ENCODE data around the gene SDHD. TPM values are rescaled to one million over a fixed set of nuclear protein-coding genes. Genes with fewer than 3 reads are reported as not detected.
A peak's percentile ranks its signal among the peaks of the same experiment; 100 is the strongest.

Gene SDHD
- total and polyA plus RNA-seq, 9 of the 15 experiments (the other 6 are each of a cell fraction or from before 2014, with no cell fraction given) = 150 to 1,225 (median 215) TPM

DNA sequence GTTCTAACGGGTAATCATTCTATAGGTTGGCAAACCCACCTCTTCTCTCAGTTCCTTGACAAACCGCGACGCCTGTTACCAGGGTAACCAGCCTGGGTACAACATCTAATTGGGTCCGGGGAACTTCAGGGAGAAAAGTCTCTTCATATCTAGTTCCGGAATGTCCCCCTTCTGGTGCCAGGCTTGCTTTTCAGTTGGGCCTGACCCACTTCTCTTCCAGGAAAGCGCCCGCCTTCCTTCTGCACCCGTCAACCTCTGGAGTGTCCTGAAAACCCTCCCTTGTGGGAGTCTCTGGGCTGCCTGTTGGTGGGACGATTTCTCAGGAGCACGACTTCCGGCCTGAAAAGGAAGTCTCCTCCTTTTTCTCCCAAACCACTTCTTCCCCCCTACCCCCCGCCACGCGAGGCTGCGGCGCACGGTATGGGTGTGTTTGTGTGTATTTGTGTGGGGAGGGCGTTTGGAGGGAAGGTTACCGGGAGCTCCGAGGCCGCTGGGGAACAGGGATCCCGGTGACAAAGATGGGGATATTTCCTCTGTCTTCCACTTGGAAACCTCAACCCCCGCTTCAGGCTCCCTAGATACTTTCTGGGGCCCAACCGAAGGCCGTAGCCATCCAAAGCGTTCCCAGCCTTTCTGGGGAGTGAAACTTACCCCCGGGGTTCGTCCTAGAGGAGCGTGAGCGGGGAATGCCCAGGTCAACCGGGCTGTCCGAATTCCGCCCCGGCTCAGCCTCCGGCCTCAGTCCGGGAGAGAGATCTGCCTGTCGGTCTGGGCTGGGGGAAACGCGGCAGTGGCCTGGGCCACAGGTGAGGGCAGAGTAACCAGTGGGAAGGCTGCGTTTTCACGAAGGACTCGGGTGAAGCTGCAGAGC, 12.5 kb upstream of the SDHD start, which contains the start of the genes NKAPD1 and PIH1D2 (continued):
- peak; percentile 49 for TF ChIP-seq NEUROD1 (IDR thresholded peaks at IDR 0.05; ENCODE audit: borderline replicate concordance, low read depth, low read length, partially characterized antibody)
- no peak for TF ChIP-seq ZNF282 (CRISPR knock-in tag; IDR thresholded peaks at IDR 0.05)
- no peak for TF ChIP-seq CBX5 (IDR thresholded peaks at IDR 0.05; ENCODE audit: borderline replicate concordance, low read depth)
- peak; percentile 65 for TF ChIP-seq SOX6 (IDR thresholded peaks at IDR 0.05)
- TF ChIP-seq, protein P1, sequence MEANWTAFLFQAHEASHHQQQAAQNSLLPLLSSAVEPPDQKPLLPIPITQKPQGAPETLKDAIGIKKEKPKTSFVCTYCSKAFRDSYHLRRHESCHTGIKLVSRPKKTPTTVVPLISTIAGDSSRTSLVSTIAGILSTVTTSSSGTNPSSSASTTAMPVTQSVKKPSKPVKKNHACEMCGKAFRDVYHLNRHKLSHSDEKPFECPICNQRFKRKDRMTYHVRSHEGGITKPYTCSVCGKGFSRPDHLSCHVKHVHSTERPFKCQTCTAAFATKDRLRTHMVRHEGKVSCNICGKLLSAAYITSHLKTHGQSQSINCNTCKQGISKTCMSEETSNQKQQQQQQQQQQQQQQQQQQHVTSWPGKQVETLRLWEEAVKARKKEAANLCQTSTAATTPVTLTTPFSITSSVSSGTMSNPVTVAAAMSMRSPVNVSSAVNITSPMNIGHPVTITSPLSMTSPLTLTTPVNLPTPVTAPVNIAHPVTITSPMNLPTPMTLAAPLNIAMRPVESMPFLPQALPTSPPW (CRISPR knock-in tag; IDR thresholded peaks at IDR 0.05) = peak; percentile 90
- TF ChIP-seq CBX2 (IDR thresholded peaks at IDR 0.05; ENCODE audit: insufficient read depth, low read length, poor library complexity, severe bottlenecking) = no peak
- TF ChIP-seq, protein P2, sequence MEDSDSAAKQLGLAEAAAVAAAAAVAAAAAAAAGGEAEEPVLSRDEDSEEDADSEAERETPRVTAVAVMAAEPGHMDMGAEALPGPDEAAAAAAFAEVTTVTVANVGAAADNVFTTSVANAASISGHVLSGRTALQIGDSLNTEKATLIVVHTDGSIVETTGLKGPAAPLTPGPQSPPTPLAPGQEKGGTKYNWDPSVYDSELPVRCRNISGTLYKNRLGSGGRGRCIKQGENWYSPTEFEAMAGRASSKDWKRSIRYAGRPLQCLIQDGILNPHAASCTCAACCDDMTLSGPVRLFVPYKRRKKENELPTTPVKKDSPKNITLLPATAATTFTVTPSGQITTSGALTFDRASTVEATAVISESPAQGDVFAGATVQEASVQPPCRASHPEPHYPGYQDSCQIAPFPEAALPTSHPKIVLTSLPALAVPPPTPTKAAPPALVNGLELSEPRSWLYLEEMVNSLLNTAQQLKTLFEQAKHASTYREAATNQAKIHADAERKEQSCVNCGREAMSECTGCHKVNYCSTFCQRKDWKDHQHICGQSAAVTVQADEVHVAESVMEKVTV (CRISPR knock-in tag; IDR thresholded peaks at IDR 0.05) = no peak
- 0 out of 2 replicates have a peak, but pooled peaks have one; percentile 15 for TF ChIP-seq PYGO2 (tag; IDR thresholded peaks at IDR 0.05)
- TF ChIP-seq MTA1 (IDR thresholded peaks at IDR 0.05; ENCODE audit: borderline replicate concordance) = peak; percentile 66; the same call in 1 of the 2 replicates
- no peak for TF ChIP-seq POLR2H (tag; IDR thresholded peaks at IDR 0.05; ENCODE audit: low read depth)
- TF ChIP-seq, protein P3, sequence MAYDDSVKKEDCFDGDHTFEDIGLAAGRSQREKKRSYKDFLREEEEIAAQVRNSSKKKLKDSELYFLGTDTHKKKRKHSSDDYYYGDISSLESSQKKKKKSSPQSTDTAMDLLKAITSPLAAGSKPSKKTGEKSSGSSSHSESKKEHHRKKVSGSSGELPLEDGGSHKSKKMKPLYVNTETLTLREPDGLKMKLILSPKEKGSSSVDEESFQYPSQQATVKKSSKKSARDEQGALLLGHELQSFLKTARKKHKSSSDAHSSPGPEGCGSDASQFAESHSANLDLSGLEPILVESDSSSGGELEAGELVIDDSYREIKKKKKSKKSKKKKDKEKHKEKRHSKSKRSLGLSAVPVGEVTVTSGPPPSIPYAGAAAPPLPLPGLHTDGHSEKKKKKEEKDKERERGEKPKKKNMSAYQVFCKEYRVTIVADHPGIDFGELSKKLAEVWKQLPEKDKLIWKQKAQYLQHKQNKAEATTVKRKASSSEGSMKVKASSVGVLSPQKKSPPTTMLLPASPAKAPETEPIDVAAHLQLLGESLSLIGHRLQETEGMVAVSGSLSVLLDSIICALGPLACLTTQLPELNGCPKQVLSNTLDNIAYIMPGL (CRISPR knock-in tag; IDR thresholded peaks at IDR 0.05) = no peak
- TF ChIP-seq FOXA3 (CRISPR knock-in tag; conservative IDR thresholded peaks at IDR 0.05 in 1 of 2, IDR thresholded peaks at IDR 0.05 in 1 of 2) = no peak
- peak; percentile 42; the same call in 1 of the 2 replicates for TF ChIP-seq TCF7 (IDR thresholded peaks at IDR 0.05; ENCODE audit: borderline replicate concordance)
- TF ChIP-seq ZC3H4 (CRISPR knock-in tag; IDR thresholded peaks at IDR 0.05; ENCODE audit: borderline replicate concordance) = no peak
- no peak for TF ChIP-seq BRD9 (IDR thresholded peaks at IDR 0.05; ENCODE audit: low read depth, partially characterized antibody)
- peak; percentile 70; the same call in 1 of the 2 replicates for TF ChIP-seq ZNF766 (CRISPR knock-in tag; conservative IDR thresholded peaks at IDR 0.05)
- TF ChIP-seq ZNF668 (CRISPR knock-in tag; IDR thresholded peaks at IDR 0.05) = no peak
- TF ChIP-seq GABPA (tag; conservative IDR thresholded peaks at IDR 0.05; ENCODE audit: low read depth) = peak; percentile 99
- TF ChIP-seq ETV5 (CRISPR knock-in tag; IDR thresholded peaks at IDR 0.05; ENCODE audit: low read depth) = no peak
- TF ChIP-seq TAF15 (IDR thresholded peaks at IDR 0.05; ENCODE audit: low read depth, low read length) = no peak
- no peak for TF ChIP-seq RBM14 (IDR thresholded peaks at IDR 0.05; ENCODE audit: borderline replicate concordance, insufficient read depth, low read depth, low read length)

All from K562 (cell line).